ENCODE data around the gene TMEM184C. TPM values are rescaled to one million over a fixed set of nuclear protein-coding genes. Genes with fewer than 3 reads are reported as not detected.
A peak's percentile ranks its signal among the peaks of the same experiment; 100 is the strongest.

The TMEM184C gene
- total RNA-seq, 2 donors from 2014 or later: 30.3 to 35.7 TPM

DNA sequence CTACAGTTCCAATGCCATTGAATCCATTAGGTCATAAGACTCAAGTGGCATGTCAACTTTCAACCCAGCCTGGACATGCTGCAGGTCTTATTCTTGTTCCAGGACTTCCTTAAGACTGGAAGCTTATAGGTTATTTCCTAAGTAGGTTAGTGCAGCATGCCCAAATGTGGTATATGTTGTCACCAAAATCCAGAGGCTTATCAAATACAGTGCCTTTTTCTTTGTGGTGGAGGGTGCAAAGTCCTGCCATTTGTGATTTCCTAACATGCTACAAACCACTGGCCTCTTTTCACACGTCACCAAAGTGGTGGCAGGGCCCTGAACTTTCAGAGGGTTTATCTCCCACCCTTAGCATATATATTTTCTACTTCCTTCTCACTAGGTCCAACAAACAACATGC lies 9.7 kb upstream of the TMEM184C start:
- Histone ChIP-seq H3K9me3 (ENCODE audit: control insufficient read depth, low read length) (no peaks in the 10 kb centered on the region), H3K9ac (ENCODE audit: extremely low read depth, low read length, poor library complexity, severe bottlenecking) (no peak overlapping the region), H3K27ac (ENCODE audit: low read depth, low read length) (no peak overlapping the region), H3K36me3 (ENCODE audit: control insufficient read depth, insufficient read depth, low read length) (no peaks in the 10 kb centered on the region), H3K4me1 (ENCODE audit: control insufficient read depth, insufficient read depth, low read length) (no peaks in the 10 kb centered on the region), H3K27me3 (ENCODE audit: control insufficient read depth, insufficient read depth, low read length, poor library complexity, severe bottlenecking) (no peaks in the 10 kb centered on the region), H3K4me3 (ENCODE audit: low read length) (no peak overlapping the region)
- DNase-seq: no peak
- Mint-ChIP-seq H3K27ac (no peak overlapping the region), H3K27me3 (ENCODE audit: insufficient read depth) (peaks cover 3% of the 10 kb centered on the region), H3K9me3 (no peaks in the 10 kb centered on the region), H3K36me3 (ENCODE audit: low read depth) (no peaks in the 10 kb centered on the region), H3K4me1 (no peaks in the 10 kb centered on the region), H3K4me3 (no peak overlapping the region)
- TF ChIP-seq CTCF (conservative IDR thresholded peaks at IDR 0.05): no peak
- 88% methylated on average over 1 of the region's 1 CpG; no CpG with 5 or more reads in 1 of the 2 experiments for whole genome bisulfite sequencing, 2 experiments (ENCODE audit: insufficient coverage in 1 of 2, insufficient read length in 1 of 2)

DNA sequence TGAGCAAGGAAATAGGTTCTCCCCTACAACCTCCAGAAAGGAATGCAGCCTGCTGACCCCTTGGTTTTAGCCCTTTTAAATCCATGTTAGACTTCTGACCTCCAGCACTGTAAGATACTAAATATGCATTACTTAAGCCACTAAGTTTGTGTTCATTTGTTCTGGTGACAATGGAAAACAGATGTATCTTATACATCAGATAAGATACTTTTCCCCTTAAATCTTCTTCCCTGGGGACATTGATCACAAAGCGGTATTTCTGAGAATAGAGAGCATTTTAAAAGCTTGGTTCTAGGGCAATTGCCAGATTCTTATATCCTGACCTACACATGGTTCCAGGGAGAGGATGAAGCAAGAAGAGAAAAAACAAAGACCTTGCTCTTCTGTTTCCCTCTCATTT lies 6.5 kb upstream of the TMEM184C start:
- Histone ChIP-seq H3K4me3 (ENCODE audit: low read length) (no peak overlapping the region), H3K4me1 (ENCODE audit: control insufficient read depth, insufficient read depth, low read length) (no peaks in the 10 kb centered on the region), H3K9me3 (ENCODE audit: control insufficient read depth, low read length) (no peaks in the 10 kb centered on the region), H3K27me3 (ENCODE audit: control insufficient read depth, insufficient read depth, low read length, poor library complexity, severe bottlenecking) (no peaks in the 10 kb centered on the region), H3K27ac (ENCODE audit: low read depth, low read length) (no peak overlapping the region), H3K9ac (ENCODE audit: extremely low read depth, low read length, poor library complexity, severe bottlenecking) (no peak overlapping the region), H3K36me3 (ENCODE audit: control insufficient read depth, insufficient read depth, low read length) (no peaks in the 10 kb centered on the region)
- peaks cover 3% of the 10 kb centered on the region for H3K27me3 Mint-ChIP-seq (ENCODE audit: insufficient read depth)
- H3K36me3 Mint-ChIP-seq (ENCODE audit: low read depth): no peaks in the 10 kb centered on the region
- H3K9me3 Mint-ChIP-seq: no peaks in the 10 kb centered on the region
- no peaks in the 10 kb centered on the region for H3K4me1 Mint-ChIP-seq
- no peak overlapping the region for H3K27ac Mint-ChIP-seq
- TF ChIP-seq CTCF (conservative IDR thresholded peaks at IDR 0.05): no peak
- WGBS, 2 experiments (ENCODE audit: insufficient coverage in 1 of 2, insufficient read length in 1 of 2): 100% methylated on average over 1 of the region's 1 CpG; no CpG with 5 or more reads in 1 of the 2 experiments
- no peak for DNase-seq
- H3K4me3 Mint-ChIP-seq: no peak overlapping the region

- Histone ChIP-seq H3K4me1 (ENCODE audit: control insufficient read depth, insufficient read depth, low read length) (no peaks in the 10 kb centered on the region), H3K4me3 (ENCODE audit: low read length) (peak overlapping the region; percentile 100), H3K9me3 (ENCODE audit: control insufficient read depth, low read length) (no peaks in the 10 kb centered on the region), H3K9ac (ENCODE audit: extremely low read depth, low read length, poor library complexity, severe bottlenecking) (no peak overlapping the region), H3K27ac (ENCODE audit: low read depth, low read length) (no peak overlapping the region), H3K36me3 (ENCODE audit: control insufficient read depth, insufficient read depth, low read length) (peaks cover 10% of the 10 kb centered on the region), H3K27me3 (ENCODE audit: control insufficient read depth, insufficient read depth, low read length, poor library complexity, severe bottlenecking) (no peaks in the 10 kb centered on the region)
- WGBS, 2 experiments (ENCODE audit: insufficient coverage in 1 of 2, insufficient read length in 1 of 2): 0 to 33% methylated on average over 1 to 6 of the region's 6 CpGs
- peaks cover 11% of the 10 kb centered on the region for H3K36me3 Mint-ChIP-seq (ENCODE audit: low read depth)
- H3K9me3 Mint-ChIP-seq: no peaks in the 10 kb centered on the region
- no peak for TF ChIP-seq CTCF (conservative IDR thresholded peaks at IDR 0.05)
- no peak for DNase-seq
- peak overlapping the region; percentile 96 for H3K4me3 Mint-ChIP-seq
- H3K4me1 Mint-ChIP-seq: peaks cover 18% of the 10 kb centered on the region
- no peaks in the 10 kb centered on the region for H3K27me3 Mint-ChIP-seq (ENCODE audit: insufficient read depth)
- peak overlapping the region; percentile 97 for H3K27ac Mint-ChIP-seq
Measured at GRCh38 chr4:147616849-147617172, 386 bp upstream of the TMEM184C start.
